Activated T-helper 2 cell treated with anti-CD3 and anti-CD28 coated beads, Interferon-gamma antibody, Interleukin-2, Interleukin-4, amounts not matched to agents 10 μg/mL and 5 μg/mL and 100 μg/mL, durations not matched to agents 14 hours and 24 hours and 36 hours (primary cell): Measurements from ENCODE around the gene EMID1. TPM values are rescaled to one million over a fixed set of nuclear protein-coding genes. Genes with fewer than 3 reads are reported as not detected.

Experiments
- DNase-seq: peaks from one replicate; pipeline ENCODE4 v3.0.0; 2021; ENCODE audit warnings: low spot score
- H3K27ac Mint-ChIP-seq: one replicate; pipeline ENCODE4 v1.8.0; 2021; ENCODE audit warnings: mixed read lengths
- H3K27me3 Mint-ChIP-seq: one replicate; pipeline ENCODE4 v1.8.0; 2021; ENCODE audit warnings: low read depth, mixed read lengths
- H3K36me3 Mint-ChIP-seq: one replicate; pipeline ENCODE4 v1.8.0; 2021; ENCODE audit warnings: low read depth, mixed read lengths
- H3K4me1 Mint-ChIP-seq: one replicate; pipeline ENCODE4 v1.8.0; 2021; ENCODE audit warnings: low read depth, mixed read lengths
- H3K4me3 Mint-ChIP-seq: one replicate; pipeline ENCODE4 v1.8.0; 2021; ENCODE audit warnings: low read depth, mild to moderate bottlenecking, moderate library complexity, mixed read lengths
- H3K9me3 Mint-ChIP-seq: one replicate; pipeline ENCODE4 v1.8.0; 2021; ENCODE audit warnings: mixed read lengths
- intact Hi-C: fragments of 100-400 bp; cut with micrococcal nuclease; formaldehyde crosslinking; loops from one replicate; pipeline ENCODE4 v1.15.1; 2023
- total RNA-seq: library from RNA; stranded (reverse); gene quantifications from 2 replicates; pipeline ENCODE4 v1.2.3, GENCODE V29; 2022

Gene EMID1
- total RNA-seq, 1 donor from 2014 or later, result 0.23 TPM

DNA sequence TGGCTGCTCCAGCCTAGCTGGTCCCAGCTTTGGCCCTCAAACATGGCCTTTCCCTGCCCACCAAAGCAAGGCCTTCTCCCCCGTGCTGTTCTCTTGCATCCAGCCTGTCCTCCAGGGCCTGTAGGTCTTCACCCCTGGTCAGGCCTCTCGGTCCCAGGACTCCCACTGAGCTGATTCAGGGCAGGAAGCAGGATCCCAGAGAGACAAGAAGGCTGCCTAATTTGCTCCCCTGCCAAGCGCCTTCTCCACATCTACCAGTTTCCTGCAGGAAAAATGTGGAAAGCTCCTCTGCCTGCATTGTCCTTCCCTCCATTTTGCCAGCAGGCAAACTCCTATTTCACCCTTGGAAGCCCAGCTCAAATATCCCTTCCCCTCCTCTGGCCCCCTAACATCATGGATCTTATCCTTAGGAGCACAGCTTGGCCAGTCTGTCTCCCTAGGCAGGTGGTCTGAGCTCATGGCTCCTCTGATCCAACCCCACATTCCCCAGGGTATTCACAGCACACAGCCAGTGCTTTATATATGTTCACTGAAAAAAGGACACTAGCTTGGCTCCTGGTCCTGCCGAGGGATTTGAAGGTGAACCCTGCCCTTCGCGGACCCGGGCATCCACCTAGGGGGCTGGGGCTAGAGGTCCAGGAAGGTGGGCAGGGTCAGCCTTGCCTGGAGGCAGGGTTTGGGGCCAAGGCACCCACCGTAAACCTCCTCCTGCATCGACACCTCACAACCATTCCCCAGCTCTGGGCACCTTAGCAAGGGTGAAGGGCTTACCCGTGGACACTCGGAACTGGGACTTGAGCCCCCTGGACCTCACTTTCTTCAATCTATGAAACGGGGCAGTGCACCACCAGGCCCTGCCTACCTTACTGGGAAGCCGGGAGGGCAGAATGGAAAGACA is 61.1 kb downstream of the EMID1 start:
- peak overlapping the region; percentile 94 for H3K27ac Mint-ChIP-seq
- H3K27me3 Mint-ChIP-seq, result no peaks in the 10 kb centered on the region
- H3K36me3 Mint-ChIP-seq, result peaks cover 59% of the 10 kb centered on the region
- H3K4me3 Mint-ChIP-seq, result peak overlapping the region; percentile 86
- H3K9me3 Mint-ChIP-seq, result no peaks in the 10 kb centered on the region
- peaks cover 27% of the 10 kb centered on the region for H3K4me1 Mint-ChIP-seq
- intact Hi-C loops, result loop anchor here (5.0 to 10.0 kb wide), 2 partner anchors 470 to 872 kb away; no protein-coding TSS in a partner anchor
- DNase-seq, result no peak

DNA sequence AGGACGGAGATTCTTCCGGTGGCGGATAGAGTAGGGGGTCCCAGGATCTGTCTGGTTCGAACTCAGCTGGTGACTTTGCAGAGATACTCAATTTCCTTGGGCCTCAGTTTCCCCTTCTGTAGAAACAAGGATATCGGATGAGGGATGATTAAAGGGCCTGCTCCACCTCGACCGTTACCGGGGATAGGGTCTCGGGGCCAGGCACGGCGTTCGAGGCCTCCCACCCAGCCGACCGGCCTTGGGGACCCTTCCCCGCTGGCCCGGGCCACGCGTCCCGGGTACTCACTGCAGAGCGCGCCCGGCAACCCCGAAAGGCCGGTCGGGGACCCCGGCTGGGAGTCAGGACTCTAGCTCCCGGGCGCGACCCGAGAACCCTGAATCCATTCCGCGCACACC is 61.8 kb downstream of the EMID1 start:
- no peak for DNase-seq
- no peaks in the 10 kb centered on the region for H3K27me3 Mint-ChIP-seq
- peaks cover 65% of the 10 kb centered on the region for H3K36me3 Mint-ChIP-seq
- peak overlapping the region; percentile 94 for H3K27ac Mint-ChIP-seq
- H3K4me1 Mint-ChIP-seq, result peaks cover 33% of the 10 kb centered on the region
- no peaks in the 10 kb centered on the region for H3K9me3 Mint-ChIP-seq
- intact Hi-C loops, result loop anchor here (5.0 to 10.0 kb wide), 2 partner anchors 470 to 873 kb away; no protein-coding TSS in a partner anchor
- peak overlapping the region; percentile 86 for H3K4me3 Mint-ChIP-seq

DNA sequence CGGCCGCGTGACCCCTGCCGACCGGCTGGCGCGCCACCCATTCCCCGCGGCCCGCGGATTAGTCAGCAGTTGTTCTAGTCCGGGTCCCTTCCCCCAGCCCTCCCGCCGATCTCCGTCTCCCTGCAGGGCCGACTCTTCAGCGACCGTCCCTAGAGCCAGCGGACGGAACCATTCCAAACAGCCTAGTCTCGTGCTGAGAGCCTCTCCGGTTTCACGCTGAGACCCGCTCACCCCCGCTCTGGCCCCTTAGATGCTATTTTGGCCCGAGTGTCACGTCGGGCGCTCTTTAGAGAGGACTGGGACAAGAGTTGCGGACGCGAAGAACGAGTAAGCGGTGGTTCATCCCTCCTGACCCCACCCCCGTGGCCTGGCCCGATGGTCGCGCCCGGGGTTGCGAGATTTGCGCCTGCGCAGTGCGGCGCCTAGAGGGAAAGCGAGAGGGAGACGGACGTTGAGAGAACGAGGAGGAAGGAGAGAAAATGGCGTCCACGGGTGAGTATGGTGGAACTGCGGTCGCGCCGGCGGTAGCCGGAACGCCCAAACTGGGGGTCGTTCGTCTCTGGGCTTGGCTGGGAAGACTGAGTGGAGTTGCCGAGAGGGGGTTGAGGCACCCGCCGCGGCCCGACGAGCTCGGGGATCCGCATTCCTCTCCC is 62.3 kb downstream of the EMID1 start, which contains the start of the genes EWSR1 and RHBDD3:
Gene EWSR1, plus strand, starts transcription at position 411 of the 653 bp plus-strand sequence. Its CDS starts 69 bp downstream, at position 480.
Gene RHBDD3, minus strand, starts transcription at position 124 of the 653 bp plus-strand sequence. CDS start 2,355 bp downstream, outside the sequence.
- peaks cover 70% of the 10 kb centered on the region for H3K36me3 Mint-ChIP-seq

DNA sequence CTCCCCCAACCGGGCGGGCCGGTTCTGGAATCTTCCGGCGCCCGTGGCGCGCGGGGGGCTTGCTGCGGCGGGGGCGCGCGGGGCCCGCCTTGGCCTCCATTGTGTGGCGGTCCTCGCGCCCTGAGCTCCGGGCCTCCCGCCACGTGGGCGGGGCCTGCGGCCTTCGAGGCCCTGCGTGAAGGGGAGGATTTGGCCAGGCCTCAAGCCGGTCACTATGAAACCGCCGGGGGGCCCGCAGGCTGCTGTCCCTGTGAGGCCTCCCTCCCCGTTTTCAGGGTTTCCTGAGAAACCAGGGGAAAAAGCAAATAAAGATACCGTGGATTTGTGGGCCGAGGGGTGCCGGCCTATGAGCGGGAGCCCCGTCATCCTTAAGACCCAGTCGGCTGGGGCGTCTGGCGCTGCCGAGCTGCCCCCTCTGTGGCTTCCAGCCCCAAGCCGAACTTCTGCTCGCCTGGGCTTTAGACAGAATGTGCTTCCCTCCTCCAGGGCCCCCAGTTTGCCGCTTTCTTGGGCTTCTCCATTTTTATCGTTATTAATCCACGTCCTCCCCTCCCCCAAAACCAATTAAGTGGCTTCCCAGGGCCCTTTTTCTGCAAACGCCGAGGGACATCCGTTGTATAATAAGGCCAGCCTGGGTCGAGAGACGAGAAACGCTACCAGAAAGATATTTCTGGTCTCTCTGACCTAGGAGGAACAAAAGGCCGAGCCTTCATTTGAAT is 63.0 kb downstream of the EMID1 start:
- intact Hi-C loops, result loop anchor here (1.0 to 10.0 kb wide), 3 partner anchors 120 to 874 kb away; partner anchors contain the start of gene AP1B1
- H3K27ac Mint-ChIP-seq, result peak overlapping the region; percentile 94
- H3K4me1 Mint-ChIP-seq, result peaks cover 41% of the 10 kb centered on the region

More for the DNA sequence above, 62.3 kb downstream of the EMID1 start, which contains the start of the genes EWSR1 and RHBDD3:
- Mint-ChIP-seq H3K4me1 (peaks cover 34% of the 10 kb centered on the region), H3K27ac (peak within 1 kb of the TSS; percentile 94), H3K9me3 (no peaks in the 10 kb centered on the region), H3K4me3 (peak within 1 kb of the TSS; percentile 86), H3K27me3 (no peaks in the 10 kb centered on the region)
- DNase-seq, result peak; percentile 96
- intact Hi-C loops, result loop anchor here (5.0 to 10.0 kb wide), 2 partner anchors 471 to 873 kb away; no protein-coding TSS in a partner anchor

DNA sequence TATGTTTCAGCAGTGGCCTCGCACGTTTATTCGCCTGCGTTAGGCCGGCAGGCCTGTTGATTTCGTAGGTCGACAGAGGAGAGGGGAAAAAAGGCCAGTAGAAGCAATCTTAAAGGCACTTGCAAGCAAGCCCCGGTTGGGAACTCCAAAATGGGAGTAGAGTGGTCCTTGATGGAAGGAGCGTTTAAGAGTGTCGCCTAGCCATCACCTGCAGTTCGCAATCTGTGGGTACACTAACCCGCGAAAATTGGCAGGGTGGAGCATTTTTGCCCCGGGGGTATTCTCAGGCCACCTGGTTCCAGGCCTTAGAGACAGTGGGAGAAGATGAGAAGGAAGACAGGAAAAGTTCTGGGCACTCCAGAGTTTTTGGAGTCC is 63.5 kb downstream of the EMID1 start:
- no peak for DNase-seq
- intact Hi-C loops, result loop anchor here (1.0 to 10.0 kb wide), 3 partner anchors 119 to 874 kb away; partner anchors contain the start of gene AP1B1
- Mint-ChIP-seq H3K4me3 (peak overlapping the region; percentile 86), H3K4me1 (peaks cover 41% of the 10 kb centered on the region), H3K27me3 (no peaks in the 10 kb centered on the region), H3K36me3 (peaks cover 83% of the 10 kb centered on the region), H3K9me3 (no peaks in the 10 kb centered on the region), H3K27ac (peak overlapping the region; percentile 84)

More for the DNA sequence above, 63.0 kb downstream of the EMID1 start:
- Mint-ChIP-seq H3K27me3 (no peaks in the 10 kb centered on the region), H3K9me3 (no peaks in the 10 kb centered on the region), H3K36me3 (peaks cover 77% of the 10 kb centered on the region), H3K4me3 (peak overlapping the region; percentile 86)
- peak; percentile 44 for DNase-seq

DNA sequence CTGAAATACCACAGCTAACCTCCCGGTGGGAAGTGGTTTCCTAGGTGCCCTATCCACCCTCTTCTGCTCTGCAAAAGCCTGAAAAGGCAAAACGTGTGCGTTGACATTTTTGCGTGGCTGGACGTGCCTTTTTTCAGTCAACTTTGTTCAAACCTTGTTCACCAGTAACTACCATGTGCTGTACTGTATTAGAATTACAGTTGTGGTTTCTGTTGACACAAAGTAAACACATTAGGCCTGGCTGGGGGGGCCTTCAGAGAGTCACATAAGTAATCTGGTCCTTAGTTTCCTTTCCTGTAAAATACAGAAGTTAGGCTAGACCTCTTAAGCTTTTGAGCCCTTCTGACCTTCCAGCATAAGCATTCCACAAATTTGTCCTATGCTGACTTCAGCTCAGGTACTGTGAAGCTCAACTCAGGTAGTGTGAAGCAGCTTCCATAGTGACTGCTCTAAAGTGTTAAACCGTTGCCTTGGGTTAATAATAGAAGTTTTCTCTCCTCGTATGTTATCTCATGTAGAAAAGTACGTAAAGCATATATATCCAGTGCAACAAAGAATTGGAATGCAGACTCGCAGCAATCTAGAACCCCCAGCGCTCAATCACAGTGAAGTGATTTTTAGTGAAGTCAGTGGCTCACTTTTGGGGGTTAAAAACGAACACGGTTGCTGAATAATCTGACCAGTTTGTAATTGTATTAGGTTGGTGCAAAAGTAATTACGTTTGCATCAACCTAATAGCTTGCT is 64.2 kb downstream of the EMID1 start:
- peak overlapping the region; percentile 84 for H3K27ac Mint-ChIP-seq
- H3K9me3 Mint-ChIP-seq, result no peaks in the 10 kb centered on the region
- intact Hi-C loops, result loop anchor here (1.0 to 10.0 kb wide), 4 partner anchors 42 to 875 kb away; partner anchors contain the start of gene AP1B1
- H3K4me3 Mint-ChIP-seq, result peak overlapping the region; percentile 86
- DNase-seq, result no peak
- H3K27me3 Mint-ChIP-seq, result no peaks in the 10 kb centered on the region
- peaks cover 45% of the 10 kb centered on the region for H3K4me1 Mint-ChIP-seq
- peaks cover 84% of the 10 kb centered on the region for H3K36me3 Mint-ChIP-seq

DNA sequence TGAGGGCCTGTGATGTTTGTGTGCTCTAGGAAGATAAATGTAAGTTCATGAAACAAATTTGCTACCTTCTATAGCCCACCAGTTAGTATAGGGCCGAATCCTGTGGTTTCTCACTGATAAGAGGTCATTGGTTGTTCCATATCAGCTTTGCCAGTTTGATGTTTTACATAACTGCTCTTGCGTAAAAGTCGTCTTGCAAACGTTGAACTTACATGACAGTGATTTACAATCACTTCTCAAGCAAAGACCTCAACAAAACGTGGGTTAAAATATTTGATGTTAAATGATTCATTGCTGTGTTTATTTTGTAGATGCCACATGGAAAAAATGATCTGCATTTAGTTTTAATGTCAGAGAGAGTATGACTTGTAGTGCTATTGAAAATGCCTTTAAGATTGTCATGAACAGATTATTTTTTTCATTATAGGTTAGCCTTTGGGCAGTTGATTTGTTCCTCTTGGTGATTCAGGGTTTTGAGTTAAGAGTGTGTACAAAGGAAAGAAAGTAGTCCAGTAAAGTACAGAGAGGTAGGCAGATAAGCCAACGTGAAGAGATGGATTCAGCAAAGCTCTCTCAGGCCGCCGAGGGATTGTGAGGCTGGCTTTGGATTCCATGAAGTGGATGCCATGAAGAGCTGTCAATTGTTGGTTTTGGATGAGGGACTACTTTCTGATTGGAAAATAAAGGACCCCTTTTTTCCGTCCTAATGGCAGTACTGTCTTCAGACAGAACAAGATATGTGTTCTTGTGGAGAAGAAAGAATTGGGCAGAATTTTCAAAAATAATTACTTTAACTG is 65.0 kb downstream of the EMID1 start:
- Mint-ChIP-seq H3K4me3 (peak overlapping the region; percentile 86), H3K9me3 (no peaks in the 10 kb centered on the region), H3K27me3 (no peaks in the 10 kb centered on the region), H3K27ac (peak overlapping the region; percentile 84), H3K36me3 (peaks cover 90% of the 10 kb centered on the region), H3K4me1 (peaks cover 52% of the 10 kb centered on the region)
- intact Hi-C loops, result loop anchor here (5.0 kb wide), 1 partner anchor 42 kb away; no protein-coding TSS in a partner anchor
- DNase-seq, result no peak

DNA sequence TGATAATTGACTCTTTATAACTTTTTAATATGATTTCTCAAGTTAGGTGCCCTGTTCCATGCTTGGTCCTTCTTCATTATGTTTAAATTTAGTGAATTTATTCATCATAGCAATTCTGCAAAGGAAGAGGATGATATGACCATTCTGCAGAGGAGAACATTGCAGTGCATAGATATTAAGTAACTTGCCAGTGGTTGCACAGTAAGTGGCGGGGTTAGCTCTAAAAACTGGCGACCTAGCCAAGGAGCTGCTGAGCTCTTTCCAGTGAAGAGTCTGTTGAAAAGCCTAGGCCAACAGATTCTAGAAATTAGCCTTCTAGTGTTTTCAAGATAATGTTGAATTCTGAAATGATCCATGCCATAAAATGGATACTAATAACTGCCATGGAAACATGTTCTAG is 66.9 kb downstream of the EMID1 start:
- intact Hi-C loops, result loop anchor here (5.0 kb wide), 1 partner anchor 40 kb away; no protein-coding TSS in a partner anchor
- no peak overlapping the region for H3K27ac Mint-ChIP-seq
- no peaks in the 10 kb centered on the region for H3K9me3 Mint-ChIP-seq
- peaks cover 53% of the 10 kb centered on the region for H3K4me1 Mint-ChIP-seq
- no peak for DNase-seq
- H3K36me3 Mint-ChIP-seq, result peaks cover 92% of the 10 kb centered on the region
- no peak overlapping the region for H3K4me3 Mint-ChIP-seq
- H3K27me3 Mint-ChIP-seq, result no peaks in the 10 kb centered on the region

DNA sequence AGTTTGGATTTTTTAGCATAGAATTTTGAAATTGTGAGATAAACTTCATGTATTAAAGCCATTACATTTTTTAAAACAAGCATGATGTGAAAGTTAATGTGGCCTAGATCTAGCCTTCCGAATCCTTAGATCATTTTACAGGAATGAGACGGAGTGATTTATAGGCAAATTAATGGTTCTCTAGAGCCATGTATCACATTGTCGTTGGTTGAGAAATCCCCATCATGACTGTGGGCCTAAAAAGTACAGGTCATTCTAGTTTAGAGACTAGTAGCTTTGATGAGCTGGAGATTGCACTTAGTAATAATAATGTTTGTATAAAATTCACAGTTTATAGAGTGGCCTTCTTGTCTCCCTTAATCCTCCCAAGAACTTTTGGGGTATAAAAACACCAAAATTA is 69.5 kb downstream of the EMID1 start:
- H3K4me3 Mint-ChIP-seq, result no peak overlapping the region
- H3K27me3 Mint-ChIP-seq, result no peaks in the 10 kb centered on the region
- no peak for DNase-seq
- H3K9me3 Mint-ChIP-seq, result no peaks in the 10 kb centered on the region
- intact Hi-C loops, result no loop called here
- H3K27ac Mint-ChIP-seq, result no peak overlapping the region
- H3K4me1 Mint-ChIP-seq, result peaks cover 56% of the 10 kb centered on the region
- H3K36me3 Mint-ChIP-seq, result peaks cover 95% of the 10 kb centered on the region

DNA sequence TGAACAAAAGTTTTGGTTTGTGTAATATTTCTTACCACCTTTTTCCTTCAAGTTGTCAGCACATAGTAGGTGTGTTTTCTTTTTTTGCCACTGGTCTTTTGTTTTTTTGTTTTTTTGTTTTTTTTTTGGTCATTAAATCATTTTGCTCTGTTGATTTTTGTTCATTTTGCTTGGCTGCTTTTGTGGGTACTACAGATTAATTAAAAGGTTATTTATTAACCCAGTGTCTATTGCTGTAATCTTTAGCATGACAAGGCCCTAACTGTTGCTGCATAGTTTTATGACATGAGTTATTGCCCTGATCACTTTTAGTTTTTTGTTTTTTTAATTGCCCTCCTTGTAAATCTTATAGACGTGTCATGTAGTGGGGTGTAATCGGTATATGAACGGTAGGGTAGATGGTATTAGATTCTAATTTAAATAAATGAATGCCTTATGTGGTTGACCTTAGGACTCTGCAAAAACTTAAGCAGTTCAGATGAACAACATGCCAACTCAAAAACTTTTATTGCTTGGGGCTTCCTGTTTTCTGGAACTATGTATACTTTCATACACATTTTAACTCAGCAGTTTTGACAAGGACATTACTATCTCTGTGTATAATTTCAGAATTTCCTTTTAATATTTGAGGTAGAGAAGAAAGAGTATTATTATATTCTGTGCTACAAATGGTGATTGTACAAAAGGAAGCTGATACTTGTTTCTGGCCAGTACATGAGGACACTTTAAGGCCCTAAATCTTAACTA is 70.3 kb downstream of the EMID1 start:
- no peaks in the 10 kb centered on the region for H3K27me3 Mint-ChIP-seq
- no peak for DNase-seq
- no peaks in the 10 kb centered on the region for H3K9me3 Mint-ChIP-seq
- intact Hi-C loops, result no loop called here
- peaks cover 48% of the 10 kb centered on the region for H3K4me1 Mint-ChIP-seq
- peaks cover 94% of the 10 kb centered on the region for H3K36me3 Mint-ChIP-seq
- H3K4me3 Mint-ChIP-seq, result no peak overlapping the region
- H3K27ac Mint-ChIP-seq, result no peak overlapping the region
